Neuronal stem cell (in vitro differentiated cells): Measurements from ENCODE around the gene FCGR3A.
"Not testable (repeated sequence)": the region's sequence is repeated elsewhere in the genome, so short reads cannot be mapped to it uniquely, and the experiment has no call there.

Experiments
- DNase-seq: peaks from one replicate; pipeline ENCODE4 v3.0.0-alpha.2; 2013; ENCODE audit warnings: low spot score
- H2AFZ ChIP-seq: one replicate; pipeline ENCODE4 v1.6.1; 2013; ENCODE audit warnings: mild to moderate bottlenecking, low read length, inconsistent platforms
- H2AK5ac ChIP-seq: 2 replicates; pipeline ENCODE4 v1.6.1; 2013; ENCODE audit warnings: low read depth, mild to moderate bottlenecking, inconsistent platforms, low read length, moderate library complexity, mixed read lengths
- H2BK120ac ChIP-seq: 2 replicates; pipeline ENCODE4 v1.6.1; 2013; ENCODE audit warnings: low read depth, mild to moderate bottlenecking, inconsistent platforms, low read length, moderate library complexity, mixed read lengths
- H2BK12ac ChIP-seq: one replicate; pipeline ENCODE4 v1.6.1; 2013; ENCODE audit warnings: low read length, inconsistent platforms
- H2BK15ac ChIP-seq: 2 replicates; pipeline ENCODE4 v1.6.1; 2013; ENCODE audit warnings: mild to moderate bottlenecking, low read length, inconsistent platforms, mixed read lengths
- H2BK5ac ChIP-seq: one replicate; pipeline ENCODE4 v1.6.1; 2013; ENCODE audit warnings: inconsistent platforms, mild to moderate bottlenecking, low read length, moderate library complexity
- H3K14ac ChIP-seq: one replicate; pipeline ENCODE4 v1.6.1; 2013; ENCODE audit warnings: low read length, inconsistent platforms
- H3K18ac ChIP-seq: 2 replicates; pipeline ENCODE4 v1.6.1; 2013; ENCODE audit warnings: low read length, inconsistent platforms
- H3K23ac ChIP-seq: 2 replicates; pipeline ENCODE4 v1.6.1; 2013; ENCODE audit warnings: low read depth, mild to moderate bottlenecking, mixed read lengths, low read length, inconsistent platforms; ENCODE audit not compliant: poor library complexity
- H3K27ac ChIP-seq: replicated peaks from 3 replicates; pipeline ENCODE4 v1.5.1; 2013; ENCODE audit warnings: low read length, inconsistent platforms
- H3K27me3 ChIP-seq, 3 experiments: 2 replicates each; pipeline ENCODE4 v1.6.1; 2013; ENCODE audit warnings: low read length in 3 of 3, mild to moderate bottlenecking in 2 of 3, inconsistent platforms in 1 of 3, low read depth in 1 of 3, mixed read lengths in 1 of 3, moderate library complexity in 1 of 3; ENCODE audit not compliant: control insufficient read depth in 3 of 3, insufficient read depth in 3 of 3
- H3K36me3 ChIP-seq, 2 donors: replicated peaks in 1 of 2; 2 replicates each; pipeline ENCODE4 v1.6.1; 2013; ENCODE audit warnings: low read length in 2 of 2; ENCODE audit not compliant: control insufficient read depth in 2 of 2, insufficient read depth in 2 of 2
- H3K4ac ChIP-seq: 2 replicates; pipeline ENCODE4 v1.6.1; 2013; ENCODE audit warnings: inconsistent platforms, mild to moderate bottlenecking, low read length, moderate library complexity
- H3K4me1 ChIP-seq, 2 donors: 1 replicate in 1 of 2; 2 replicates in 1 of 2; pipeline ENCODE4 v1.6.1; 2013; ENCODE audit warnings: low read length in 2 of 2, low read depth in 1 of 2; ENCODE audit not compliant: control insufficient read depth in 2 of 2, insufficient read depth in 1 of 2
- H3K4me2 ChIP-seq: one replicate; pipeline ENCODE4 v1.6.1; 2013; ENCODE audit warnings: mild to moderate bottlenecking, low read length, inconsistent platforms; ENCODE audit not compliant: insufficient read depth, poor library complexity, severe bottlenecking
- H3K4me3 ChIP-seq, 2 donors: 2 replicates each; pipeline ENCODE4 v1.5.1; 2013; ENCODE audit warnings: low read length in 2 of 2, mild to moderate bottlenecking in 2 of 2, inconsistent platforms in 1 of 2, moderate library complexity in 1 of 2
- H3K79me1 ChIP-seq: one replicate; pipeline ENCODE4 v1.6.1; 2013; ENCODE audit warnings: low read depth, mild to moderate bottlenecking, inconsistent platforms, low read length, moderate library complexity
- H3K9ac ChIP-seq: one replicate; pipeline ENCODE4 v1.6.1; 2013; ENCODE audit warnings: mild to moderate bottlenecking, low read depth, low read length, inconsistent platforms; ENCODE audit not compliant: poor library complexity
- H3K9me3 ChIP-seq, 2 donors: replicated peaks in 1 of 2; 2 replicates each; pipeline versions ENCODE3 to v1.6.1; 2013; ENCODE audit warnings: low read length in 2 of 2, mild to moderate bottlenecking in 2 of 2, inconsistent platforms in 1 of 2, low read depth in 1 of 2, mixed read lengths in 1 of 2, moderate library complexity in 1 of 2; ENCODE audit not compliant: control insufficient read depth in 2 of 2, insufficient read depth in 1 of 2
- H4K8ac ChIP-seq: one replicate; pipeline ENCODE4 v1.6.1; 2013; ENCODE audit warnings: low read depth, mild to moderate bottlenecking, inconsistent platforms, low read length, moderate library complexity
- H4K91ac ChIP-seq: one replicate; pipeline ENCODE4 v1.6.1; 2013; ENCODE audit warnings: low read length, low read depth, mild to moderate bottlenecking, inconsistent platforms; ENCODE audit not compliant: poor library complexity
- WGBS, 2 donors: extraction: QIAGEN DNeasy Blood & Tissue Kit; methylation state at CpG; one replicate each; pipeline ENCODE4 v1.1.7; 2013; ENCODE audit warnings: missing lambda C conversion rate in 2 of 2, mixed read lengths in 1 of 2; ENCODE audit not compliant: insufficient read length in 2 of 2, insufficient replicate concordance in 1 of 2; ENCODE audit errors: extremely low coverage in 2 of 2; 5-methylcytosine and 5-hydroxymethylcytosine counted together

Gene FCGR3A

DNA sequence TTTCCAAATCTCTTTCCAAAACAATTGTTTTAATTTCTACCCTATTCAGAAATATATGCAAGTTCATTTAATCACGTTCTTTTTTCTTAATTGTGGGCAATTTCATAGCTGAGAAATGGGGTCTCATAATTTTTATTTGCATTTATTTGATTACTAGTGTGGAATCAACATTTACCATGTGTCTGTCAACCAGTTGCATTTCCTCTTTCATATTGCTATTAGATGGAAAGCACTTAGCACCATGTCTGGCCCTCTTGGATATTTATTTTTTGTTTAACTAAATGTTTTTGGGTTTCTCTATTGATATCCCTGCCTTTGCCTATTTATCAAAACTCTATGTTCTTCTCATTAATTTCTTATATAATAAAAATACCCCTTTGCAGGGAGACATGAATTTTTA lies 13.9 kb upstream of the FCGR3A start:
- not testable (repeated sequence) for H3K4me2 ChIP-seq, H3K18ac ChIP-seq, H2BK12ac ChIP-seq, H2BK15ac ChIP-seq, H2AK5ac ChIP-seq, H3K27ac ChIP-seq, H2AFZ ChIP-seq, H3K9me3 ChIP-seq, H2BK120ac ChIP-seq, H2BK5ac ChIP-seq, H4K91ac ChIP-seq, H3K4me3 ChIP-seq, H3K23ac ChIP-seq, H3K27me3 ChIP-seq, DNase-seq, H3K9ac ChIP-seq, H3K4me1 ChIP-seq, H3K14ac ChIP-seq, H4K8ac ChIP-seq, H3K36me3 ChIP-seq, H3K4ac ChIP-seq, H3K79me1 ChIP-seq
- no CpG with 5 or more reads among the region's 1 CpG for WGBS, 2 donors

- H3K79me1 ChIP-seq, H2BK5ac ChIP-seq, H3K4ac ChIP-seq, H2BK12ac ChIP-seq, H3K9me3 ChIP-seq, H3K18ac ChIP-seq, H3K27ac ChIP-seq, H3K4me3 ChIP-seq, H2AK5ac ChIP-seq, H3K23ac ChIP-seq, H3K27me3 ChIP-seq, H3K14ac ChIP-seq, H3K9ac ChIP-seq, H3K4me2 ChIP-seq, H2AFZ ChIP-seq, H4K8ac ChIP-seq, H2BK120ac ChIP-seq, H3K36me3 ChIP-seq, H2BK15ac ChIP-seq, H3K4me1 ChIP-seq, H4K91ac ChIP-seq, DNase-seq: not testable (repeated sequence)
- WGBS, 2 donors: no CpG with 5 or more reads among the region's 3 CpGs
These were observed 12.8 kb upstream of the FCGR3A start for GRCh38 chr1:161562441-161562840.

GRCh38 chr1:161560960-161561715 lies 11.5 kb upstream of the FCGR3A start:
- H3K4me3 ChIP-seq, H2BK12ac ChIP-seq, H3K27ac ChIP-seq, H3K4me1 ChIP-seq, H2BK120ac ChIP-seq, H4K8ac ChIP-seq, H4K91ac ChIP-seq, H3K79me1 ChIP-seq, H3K18ac ChIP-seq, H2AK5ac ChIP-seq, H3K9ac ChIP-seq, H2BK15ac ChIP-seq, H3K27me3 ChIP-seq, H3K23ac ChIP-seq, H3K4ac ChIP-seq, H3K36me3 ChIP-seq, H2BK5ac ChIP-seq, H3K9me3 ChIP-seq, H3K14ac ChIP-seq, DNase-seq, H3K4me2 ChIP-seq, H2AFZ ChIP-seq: not testable (repeated sequence)
- no CpG with 5 or more reads among the region's 4 CpGs for WGBS, 2 donors

GRCh38 chr1:161557506-161558450 lies 8.2 kb upstream of the FCGR3A start:
- not testable (repeated sequence) for H3K4me2 ChIP-seq, DNase-seq, H2AK5ac ChIP-seq, H2BK5ac ChIP-seq, H3K27me3 ChIP-seq, H4K8ac ChIP-seq, H3K9ac ChIP-seq, H2BK120ac ChIP-seq, H3K4ac ChIP-seq, H2BK15ac ChIP-seq, H3K18ac ChIP-seq, H2AFZ ChIP-seq, H3K14ac ChIP-seq, H3K4me3 ChIP-seq, H3K23ac ChIP-seq, H4K91ac ChIP-seq, H3K27ac ChIP-seq, H3K36me3 ChIP-seq, H3K4me1 ChIP-seq, H3K9me3 ChIP-seq, H2BK12ac ChIP-seq, H3K79me1 ChIP-seq
- WGBS, 2 donors: no CpG with 5 or more reads among the region's 6 CpGs
